ENCODE data around the gene POMT1.

POMT1 gene

GRCh38 chr9:131482343-131483006, 20.2 kb upstream of the POMT1 start:
- DNase-seq (ENCODE audit: low read depth) = no peak
- TF ChIP-seq CTCF (conservative IDR thresholded peaks at IDR 0.05; ENCODE audit: control insufficient read depth, insufficient read depth, low read depth, low read length) = no peak
- H3K4me3 ChIP-seq (ENCODE audit: control insufficient read depth, low read depth, low read length) = no peak overlapping the region

GRCh38 chr9:131483319-131484050, 19.2 kb upstream of the POMT1 start:
- DNase-seq (ENCODE audit: low read depth) = no peak
- no peak overlapping the region for H3K4me3 ChIP-seq (ENCODE audit: control insufficient read depth, low read depth, low read length)
- no peak for TF ChIP-seq CTCF (conservative IDR thresholded peaks at IDR 0.05; ENCODE audit: control insufficient read depth, insufficient read depth, low read depth, low read length)

DNA sequence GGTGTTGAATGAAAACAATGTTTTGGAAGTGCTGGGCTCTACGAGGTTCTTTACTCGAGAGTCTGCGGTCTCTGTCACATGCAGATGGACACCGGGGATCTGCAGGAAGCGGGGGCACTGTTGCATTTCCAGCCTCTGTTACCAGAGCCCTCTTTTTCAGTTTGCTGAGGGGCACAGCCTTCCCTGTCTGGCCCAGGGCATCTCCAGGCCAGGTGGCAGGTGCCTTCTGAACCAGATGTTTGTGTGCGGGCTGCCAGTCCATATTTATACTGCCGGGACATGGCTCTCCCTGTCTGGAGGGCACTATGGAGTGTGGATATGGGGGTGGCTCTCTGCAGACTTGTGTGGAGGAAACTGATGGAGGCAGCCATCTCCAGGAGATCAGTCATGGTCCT, 18.7 kb upstream of the POMT1 start:
- H3K4me3 ChIP-seq (ENCODE audit: control insufficient read depth, low read depth, low read length) = no peak overlapping the region
- TF ChIP-seq CTCF (conservative IDR thresholded peaks at IDR 0.05; ENCODE audit: control insufficient read depth, insufficient read depth, low read depth, low read length) = no peak
- DNase-seq (ENCODE audit: low read depth) = no peak

DNA sequence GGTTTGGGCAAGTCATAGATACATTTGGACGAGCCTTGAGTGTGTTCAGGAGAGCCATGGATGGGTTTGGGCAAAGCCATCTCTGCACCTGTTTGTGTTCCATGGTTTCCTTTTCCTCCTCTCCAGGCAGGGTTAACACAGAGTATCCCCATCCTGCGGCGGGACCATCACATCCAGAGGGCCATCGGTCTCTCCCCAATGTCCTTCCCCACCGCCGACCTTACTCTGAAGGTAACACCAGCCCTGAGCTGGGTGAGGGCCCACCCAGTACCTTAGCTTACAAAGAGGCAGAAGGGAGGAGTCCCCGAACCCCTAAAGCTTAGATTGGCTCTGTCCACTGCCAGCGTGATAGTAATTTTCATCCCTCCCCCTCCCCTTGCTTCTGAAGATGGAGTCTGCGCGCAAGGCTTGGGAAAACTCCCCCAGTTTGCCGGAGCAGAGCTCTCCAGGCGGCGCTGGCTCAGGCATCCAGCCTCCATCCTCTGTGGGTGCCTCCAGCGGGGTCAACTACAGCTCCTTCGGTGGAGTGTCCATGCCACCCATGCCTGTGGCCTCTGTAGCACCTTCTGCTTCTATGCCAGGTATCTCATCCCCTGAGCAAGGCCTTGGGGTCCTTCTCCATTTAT, 18.0 kb upstream of the POMT1 start:
- DNase-seq (ENCODE audit: low read depth) = no peak
- no peak overlapping the region for H3K4me3 ChIP-seq (ENCODE audit: control insufficient read depth, low read depth, low read length)
- TF ChIP-seq CTCF (conservative IDR thresholded peaks at IDR 0.05; ENCODE audit: control insufficient read depth, insufficient read depth, low read depth, low read length) = no peak

DNA sequence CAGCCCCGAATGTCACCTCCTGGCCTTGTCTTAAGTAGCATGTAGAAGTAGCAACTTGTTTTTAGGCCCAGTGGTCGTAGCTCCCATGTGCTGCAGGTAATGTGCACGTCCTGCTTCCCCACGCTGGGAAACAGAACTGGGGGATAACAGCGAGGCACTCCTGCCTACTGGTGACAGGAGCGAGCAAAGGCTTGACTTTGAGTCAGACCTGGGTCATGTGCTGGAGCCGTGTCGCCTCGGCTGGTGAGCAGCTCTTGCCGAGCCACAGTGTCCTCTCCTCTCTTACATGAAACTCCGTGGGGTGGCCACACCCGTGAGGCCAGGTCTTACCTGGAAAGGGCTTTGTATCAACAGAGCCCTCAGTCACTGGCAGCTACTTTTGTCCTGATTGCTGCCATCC, 17.5 kb upstream of the POMT1 start:
- H3K4me3 ChIP-seq (ENCODE audit: control insufficient read depth, low read depth, low read length) = no peak overlapping the region
- DNase-seq (ENCODE audit: low read depth) = no peak
- TF ChIP-seq CTCF (conservative IDR thresholded peaks at IDR 0.05; ENCODE audit: control insufficient read depth, insufficient read depth, low read depth, low read length) = no peak

- H3K4me3 ChIP-seq (ENCODE audit: control insufficient read depth, low read depth, low read length) = no peak overlapping the region
- DNase-seq (ENCODE audit: low read depth) = no peak
- no peak for TF ChIP-seq CTCF (conservative IDR thresholded peaks at IDR 0.05; ENCODE audit: control insufficient read depth, insufficient read depth, low read depth, low read length)
These were observed 16.8 kb upstream of the POMT1 start for GRCh38 chr9:131485728-131486422.

All from fibroblast of mammary gland (primary cell).